Liver (tissue), 9 donors: ENCODE results near the gene LSMEM2. TPM values are rescaled to one million over a fixed set of nuclear protein-coding genes. Genes with fewer than 3 reads are reported as not detected.

Source experiments
- DNase-seq: peaks from one replicate; pipeline ENCODE4 v3.0.0-alpha.2; 2017; ENCODE audit warnings: low spot score
- H3K27ac ChIP-seq, 2 donors: one replicate each; pipeline ENCODE4 v1.7.0; 2013; ENCODE audit warnings: inconsistent platforms in 2 of 2, low read length in 2 of 2, control low read depth in 1 of 2, low read depth in 1 of 2, mild to moderate bottlenecking in 1 of 2
- H3K27me3 ChIP-seq, 4 donors: one replicate each; pipeline versions ENCODE4 v1.6.1 to v1.7.0; 2013; ENCODE audit warnings: low read length in 3 of 4, inconsistent platforms in 1 of 4, mild to moderate bottlenecking in 1 of 4, moderate library complexity in 1 of 4; ENCODE audit not compliant: control insufficient read depth in 4 of 4, insufficient read depth in 4 of 4
- H3K36me3 ChIP-seq, 4 donors: one replicate each; pipeline versions ENCODE4 v1.6.1 to v1.7.0; 2013; ENCODE audit warnings: low read length in 3 of 4, mild to moderate bottlenecking in 3 of 4, low read depth in 1 of 4, moderate library complexity in 1 of 4; ENCODE audit not compliant: control insufficient read depth in 4 of 4, insufficient read depth in 3 of 4
- H3K4me1 ChIP-seq, 4 donors: one replicate each; pipeline versions ENCODE4 v1.6.1 to v1.7.0; 2013; ENCODE audit warnings: low read length in 3 of 4, mild to moderate bottlenecking in 3 of 4, moderate library complexity in 1 of 4; ENCODE audit not compliant: control insufficient read depth in 4 of 4, insufficient read depth in 4 of 4
- H3K4me3 ChIP-seq, 3 donors: one replicate each; pipeline versions ENCODE4 v1.6.1 to v1.7.0; 2013; ENCODE audit warnings: low read length in 3 of 3, control low read depth in 1 of 3, low read depth in 1 of 3, mild to moderate bottlenecking in 1 of 3
- H3K9ac ChIP-seq, 2 donors: one replicate each; pipeline ENCODE4 v1.7.0; 2013; ENCODE audit warnings: low read length in 2 of 2, mild to moderate bottlenecking in 2 of 2, moderate library complexity in 2 of 2, control low read depth in 1 of 2, low read depth in 1 of 2
- H3K9me3 ChIP-seq, 4 donors: one replicate each; pipeline versions ENCODE4 v1.6.1 to v1.7.0; 2013; ENCODE audit warnings: low read length in 3 of 4; ENCODE audit not compliant: control insufficient read depth in 4 of 4
- FOXA1 ChIP-seq: IDR thresholded peaks from 2 replicates; pipeline ENCODE4 v1.6.1; 2016; ENCODE audit warnings: antibody characterized with exemption
- JUND ChIP-seq, 2 donors: IDR thresholded peaks; 2 replicates each; pipeline ENCODE4 v1.6.1; 2016; ENCODE audit warnings: antibody characterized with exemption in 2 of 2
- RXRA ChIP-seq, 2 donors: IDR thresholded peaks; 2 replicates each; pipeline ENCODE4 v1.6.1; 2017 to 2018; ENCODE audit warnings: antibody characterized with exemption in 2 of 2, mild to moderate bottlenecking in 1 of 2
- SP1 ChIP-seq: IDR thresholded peaks from 2 replicates; pipeline ENCODE4 v1.6.1; 2018; ENCODE audit warnings: antibody characterized with exemption, mild to moderate bottlenecking
- WGBS: extraction: QIAGEN DNeasy Blood & Tissue Kit; methylation state at CpG from one replicate; pipeline ENCODE4 v1.1.7; 2013; 5-methylcytosine and 5-hydroxymethylcytosine counted together
- polyA plus RNA-seq, 2 donors: library from polyadenylated mRNA; stranded (reverse) in 1 of 2; unstranded in 1 of 2; fragments of 200-250 nt in 1 of 2; fragments of >200 nt in 1 of 2; fragmentation: Nextera tagmentation in 1 of 2; extraction: Ambion mirVana in 1 of 2; gene quantifications; one replicate each; pipeline versions ENCODE4 v1.2.1 to v1.2.3, GENCODE V29; 2013 to 2015
- total RNA-seq, 2 donors: library from RNA; depleted of rRNA; stranded (reverse); fragments of >200 nt; gene quantifications; one replicate each; pipeline ENCODE4 v1.2.3, GENCODE V29; 2014
- TF ChIP-seq, protein P1 (sequence below): IDR thresholded peaks from 2 replicates; pipeline ENCODE4 v1.6.1; 2016; ENCODE audit warnings: antibody characterized with exemption, mild to moderate bottlenecking
- TF ChIP-seq, protein P2 (sequence below): fragments of 150-350 bp; IDR thresholded peaks from 2 replicates; pipeline ENCODE4 v1.5.1; 2017; ENCODE audit warnings: improper control_type of control experiment, low read depth, low read length; ENCODE audit not compliant: missing input control
- TF ChIP-seq, protein P3 (sequence below): IDR thresholded peaks from 2 replicates; pipeline ENCODE4 v1.6.1; 2016; ENCODE audit warnings: antibody characterized with exemption
- TF ChIP-seq, protein P4 (sequence below): IDR thresholded peaks from 2 replicates; pipeline ENCODE4 v1.6.1; 2016; ENCODE audit warnings: antibody characterized with exemption
- donor health status: healthy.
- donor health status: healthy.
- donor health status: healthy.
- donor health status: healthy.
- donor health status: healthy.

Gene LSMEM2
- total and polyA plus RNA-seq, 4 donors = 0.03 to 0.08 TPM; not detected in 2

DNA sequence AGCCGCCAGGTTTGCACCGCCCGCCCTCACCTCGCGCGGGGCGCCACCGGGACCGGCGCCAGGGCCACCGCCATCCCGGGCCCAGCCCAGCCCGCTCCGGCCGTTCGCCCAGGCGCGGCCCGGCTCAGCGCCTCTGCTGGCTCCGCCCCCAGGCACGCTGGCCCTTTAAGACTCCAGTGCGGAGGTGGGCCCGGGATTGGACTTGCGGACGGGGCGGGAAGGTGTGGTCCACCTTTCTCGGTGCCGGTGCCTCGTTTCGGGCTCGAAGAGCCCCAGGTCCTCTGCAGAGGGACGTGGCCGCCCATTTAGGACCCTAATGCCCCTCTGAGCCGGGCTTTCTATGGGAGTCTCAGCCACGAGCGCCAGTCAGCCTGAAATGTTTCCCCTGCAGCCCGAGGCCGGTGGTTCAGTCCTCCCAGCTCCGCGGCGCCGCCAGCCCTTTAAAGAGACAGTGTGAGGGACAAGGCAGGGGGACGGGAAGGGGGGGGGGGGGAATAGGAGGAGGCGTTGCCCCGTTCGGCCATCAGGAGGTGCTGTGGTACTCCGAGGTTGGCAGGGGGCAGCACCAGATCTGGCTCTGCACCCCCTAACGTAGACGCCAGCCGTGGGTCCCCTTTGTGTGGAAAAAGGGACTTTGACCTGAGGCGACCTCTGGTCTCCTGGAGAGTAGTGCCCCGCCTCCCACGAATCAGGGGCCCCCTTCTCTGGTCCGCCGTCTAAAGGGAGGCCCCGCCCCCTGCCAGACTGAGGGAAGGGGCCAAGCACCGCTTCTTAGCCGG, 42.6 kb downstream of the LSMEM2 start (continued):
- TF ChIP-seq, protein P1, sequence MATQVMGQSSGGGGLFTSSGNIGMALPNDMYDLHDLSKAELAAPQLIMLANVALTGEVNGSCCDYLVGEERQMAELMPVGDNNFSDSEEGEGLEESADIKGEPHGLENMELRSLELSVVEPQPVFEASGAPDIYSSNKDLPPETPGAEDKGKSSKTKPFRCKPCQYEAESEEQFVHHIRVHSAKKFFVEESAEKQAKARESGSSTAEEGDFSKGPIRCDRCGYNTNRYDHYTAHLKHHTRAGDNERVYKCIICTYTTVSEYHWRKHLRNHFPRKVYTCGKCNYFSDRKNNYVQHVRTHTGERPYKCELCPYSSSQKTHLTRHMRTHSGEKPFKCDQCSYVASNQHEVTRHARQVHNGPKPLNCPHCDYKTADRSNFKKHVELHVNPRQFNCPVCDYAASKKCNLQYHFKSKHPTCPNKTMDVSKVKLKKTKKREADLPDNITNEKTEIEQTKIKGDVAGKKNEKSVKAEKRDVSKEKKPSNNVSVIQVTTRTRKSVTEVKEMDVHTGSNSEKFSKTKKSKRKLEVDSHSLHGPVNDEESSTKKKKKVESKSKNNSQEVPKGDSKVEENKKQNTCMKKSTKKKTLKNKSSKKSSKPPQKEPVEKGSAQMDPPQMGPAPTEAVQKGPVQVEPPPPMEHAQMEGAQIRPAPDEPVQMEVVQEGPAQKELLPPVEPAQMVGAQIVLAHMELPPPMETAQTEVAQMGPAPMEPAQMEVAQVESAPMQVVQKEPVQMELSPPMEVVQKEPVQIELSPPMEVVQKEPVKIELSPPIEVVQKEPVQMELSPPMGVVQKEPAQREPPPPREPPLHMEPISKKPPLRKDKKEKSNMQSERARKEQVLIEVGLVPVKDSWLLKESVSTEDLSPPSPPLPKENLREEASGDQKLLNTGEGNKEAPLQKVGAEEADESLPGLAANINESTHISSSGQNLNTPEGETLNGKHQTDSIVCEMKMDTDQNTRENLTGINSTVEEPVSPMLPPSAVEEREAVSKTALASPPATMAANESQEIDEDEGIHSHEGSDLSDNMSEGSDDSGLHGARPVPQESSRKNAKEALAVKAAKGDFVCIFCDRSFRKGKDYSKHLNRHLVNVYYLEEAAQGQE = no peak

DNA sequence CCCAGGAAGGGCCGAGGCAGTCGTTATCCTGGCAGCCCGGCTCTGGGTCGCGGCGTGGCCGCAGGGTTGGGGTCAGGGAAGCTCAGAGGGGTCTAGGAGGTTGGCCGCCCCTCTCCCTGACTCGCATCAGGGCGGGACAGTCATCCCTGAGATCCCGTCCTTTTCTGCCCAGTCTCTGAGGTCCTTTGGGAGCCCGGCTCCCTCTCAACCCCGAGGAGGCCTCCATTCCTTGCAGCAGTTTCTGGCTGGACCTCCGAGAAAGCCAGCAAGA, 43.2 kb downstream of the LSMEM2 start:
- Histone ChIP-seq H3K36me3 (peaks cover 0 to 10% (median 2%) of the 10 kb centered on the region in 4 donors), H3K4me1 (peaks cover 15 to 76% (median 57%) of the 10 kb centered on the region in 4 donors), H3K27me3 (no peaks in the 10 kb centered on the region), H3K9ac (peak overlapping the region; percentile 42 to 49), H3K27ac (peak overlapping the region; percentile 98 to 99), H3K4me3 (peak overlapping the region in 2 of 3 donors; percentile 81 to 95), H3K9me3 (no peaks in the 10 kb centered on the region)
- no peak for DNase-seq
- 58% methylated on average over 14 of the region's 14 CpGs for WGBS
- TF ChIP-seq, protein P2, sequence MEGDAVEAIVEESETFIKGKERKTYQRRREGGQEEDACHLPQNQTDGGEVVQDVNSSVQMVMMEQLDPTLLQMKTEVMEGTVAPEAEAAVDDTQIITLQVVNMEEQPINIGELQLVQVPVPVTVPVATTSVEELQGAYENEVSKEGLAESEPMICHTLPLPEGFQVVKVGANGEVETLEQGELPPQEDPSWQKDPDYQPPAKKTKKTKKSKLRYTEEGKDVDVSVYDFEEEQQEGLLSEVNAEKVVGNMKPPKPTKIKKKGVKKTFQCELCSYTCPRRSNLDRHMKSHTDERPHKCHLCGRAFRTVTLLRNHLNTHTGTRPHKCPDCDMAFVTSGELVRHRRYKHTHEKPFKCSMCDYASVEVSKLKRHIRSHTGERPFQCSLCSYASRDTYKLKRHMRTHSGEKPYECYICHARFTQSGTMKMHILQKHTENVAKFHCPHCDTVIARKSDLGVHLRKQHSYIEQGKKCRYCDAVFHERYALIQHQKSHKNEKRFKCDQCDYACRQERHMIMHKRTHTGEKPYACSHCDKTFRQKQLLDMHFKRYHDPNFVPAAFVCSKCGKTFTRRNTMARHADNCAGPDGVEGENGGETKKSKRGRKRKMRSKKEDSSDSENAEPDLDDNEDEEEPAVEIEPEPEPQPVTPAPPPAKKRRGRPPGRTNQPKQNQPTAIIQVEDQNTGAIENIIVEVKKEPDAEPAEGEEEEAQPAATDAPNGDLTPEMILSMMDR = no peak
- TF ChIP-seq, protein P3, sequence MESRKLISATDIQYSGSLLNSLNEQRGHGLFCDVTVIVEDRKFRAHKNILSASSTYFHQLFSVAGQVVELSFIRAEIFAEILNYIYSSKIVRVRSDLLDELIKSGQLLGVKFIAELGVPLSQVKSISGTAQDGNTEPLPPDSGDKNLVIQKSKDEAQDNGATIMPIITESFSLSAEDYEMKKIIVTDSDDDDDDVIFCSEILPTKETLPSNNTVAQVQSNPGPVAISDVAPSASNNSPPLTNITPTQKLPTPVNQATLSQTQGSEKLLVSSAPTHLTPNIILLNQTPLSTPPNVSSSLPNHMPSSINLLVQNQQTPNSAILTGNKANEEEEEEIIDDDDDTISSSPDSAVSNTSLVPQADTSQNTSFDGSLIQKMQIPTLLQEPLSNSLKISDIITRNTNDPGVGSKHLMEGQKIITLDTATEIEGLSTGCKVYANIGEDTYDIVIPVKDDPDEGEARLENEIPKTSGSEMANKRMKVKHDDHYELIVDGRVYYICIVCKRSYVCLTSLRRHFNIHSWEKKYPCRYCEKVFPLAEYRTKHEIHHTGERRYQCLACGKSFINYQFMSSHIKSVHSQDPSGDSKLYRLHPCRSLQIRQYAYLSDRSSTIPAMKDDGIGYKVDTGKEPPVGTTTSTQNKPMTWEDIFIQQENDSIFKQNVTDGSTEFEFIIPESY = no peak
- TF ChIP-seq FOXA1 = no peak
- TF ChIP-seq, protein P1 = no peak
- TF ChIP-seq, protein P4, sequence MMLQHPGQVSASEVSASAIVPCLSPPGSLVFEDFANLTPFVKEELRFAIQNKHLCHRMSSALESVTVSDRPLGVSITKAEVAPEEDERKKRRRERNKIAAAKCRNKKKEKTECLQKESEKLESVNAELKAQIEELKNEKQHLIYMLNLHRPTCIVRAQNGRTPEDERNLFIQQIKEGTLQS = no peak
- no peak for TF ChIP-seq SP1
- no peak for TF ChIP-seq JUND (IDR thresholded peaks at IDR 0.05)
- no peak for TF ChIP-seq RXRA (IDR thresholded peaks at IDR 0.05)
